T-helper 2 cell treated with Interferon-gamma antibody and Interleukin-4, amounts not matched to agents 5 μg/mL and 100 μg/mL, for 36 hours (primary cell): ENCODE data around the gene TGFBR3.
A peak's percentile ranks its signal among the peaks of the same experiment; 100 is the strongest.

Experiments
- DNase-seq: peaks from one replicate; pipeline ENCODE4 v3.0.0; 2021; ENCODE audit warnings: low spot score
- H3K27ac Mint-ChIP-seq: one replicate; pipeline ENCODE4 v1.8.0; 2021; ENCODE audit warnings: mild to moderate bottlenecking, mixed read lengths
- H3K27me3 Mint-ChIP-seq: one replicate; pipeline ENCODE4 v1.8.0; 2021; ENCODE audit warnings: low read depth, mixed read lengths
- H3K36me3 Mint-ChIP-seq: one replicate; pipeline ENCODE4 v1.8.0; 2021; ENCODE audit warnings: low read depth, mixed read lengths
- H3K4me1 Mint-ChIP-seq: one replicate; pipeline ENCODE4 v1.8.0; 2021; ENCODE audit warnings: low read depth, mixed read lengths
- H3K4me3 Mint-ChIP-seq: one replicate; pipeline ENCODE4 v1.8.0; 2022; ENCODE audit warnings: mild to moderate bottlenecking, moderate library complexity, mixed read lengths
- H3K9me3 Mint-ChIP-seq: one replicate; pipeline ENCODE4 v1.8.0; 2021; ENCODE audit warnings: mixed read lengths

The TGFBR3 gene

DNA sequence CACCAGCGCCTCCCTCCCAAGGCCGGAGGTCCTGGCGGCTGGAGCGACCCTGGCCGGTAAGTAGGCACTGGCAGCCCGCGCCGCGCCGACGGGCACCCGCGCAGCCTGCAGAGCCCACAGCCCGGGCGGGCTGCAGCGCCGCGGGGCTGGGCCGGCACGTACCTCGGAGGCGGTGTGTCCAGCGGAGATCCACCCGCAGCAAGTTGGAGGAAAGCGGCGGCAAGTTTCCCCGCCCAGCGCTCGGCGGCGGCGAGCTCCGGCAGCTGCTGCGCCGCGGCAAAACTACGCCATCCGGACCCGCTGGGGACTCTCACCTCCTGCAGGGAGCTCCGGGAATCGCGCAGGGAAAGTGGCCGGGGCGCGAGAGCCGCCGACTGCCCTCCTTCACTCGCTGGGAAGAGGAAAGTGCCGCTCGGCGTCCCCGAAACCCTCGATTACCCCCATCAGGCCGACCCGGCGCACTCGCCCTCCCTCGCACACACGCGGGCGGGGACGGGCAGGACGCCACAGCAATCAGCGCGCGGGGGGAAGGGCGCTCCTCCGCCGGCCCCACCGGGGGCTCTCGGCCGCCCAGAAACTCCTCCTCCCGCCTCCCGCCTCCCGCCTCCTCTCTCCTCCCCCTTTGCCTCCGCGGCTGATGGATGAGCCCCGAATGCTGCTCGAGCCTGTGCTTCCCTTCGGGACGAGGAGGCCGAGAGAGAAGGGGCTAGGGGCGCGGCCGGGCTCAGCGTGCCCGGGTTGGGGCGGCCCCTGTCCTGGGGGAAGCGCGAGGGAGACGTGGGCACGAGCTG, at the start of gene TGFBR3:
TSS of gene TGFBR3 (minus strand) at position 436 of the 791 bp plus-strand sequence. CDS start 24,620 bp downstream, outside the sequence.
- H3K27ac Mint-ChIP-seq, result peak within 1 kb of the TSS; percentile 76
- H3K4me1 Mint-ChIP-seq, result peaks cover 41% of the 10 kb centered on the region
- DNase-seq, result peak; percentile 75
- peaks cover 2% of the 10 kb centered on the region for H3K36me3 Mint-ChIP-seq
- peaks cover 21% of the 10 kb centered on the region for H3K27me3 Mint-ChIP-seq
- H3K9me3 Mint-ChIP-seq, result no peaks in the 10 kb centered on the region
- H3K4me3 Mint-ChIP-seq, result peak within 1 kb of the TSS; percentile 94

GRCh38 chr1:91929250-91929649, 43.3 kb upstream of the TGFBR3 start:
- H3K27me3 Mint-ChIP-seq, result no peaks in the 10 kb centered on the region
- DNase-seq, result no peak
- H3K9me3 Mint-ChIP-seq, result no peaks in the 10 kb centered on the region
- peaks cover 5% of the 10 kb centered on the region for H3K4me1 Mint-ChIP-seq
- H3K27ac Mint-ChIP-seq, result no peak overlapping the region
- no peaks in the 10 kb centered on the region for H3K36me3 Mint-ChIP-seq
- no peak overlapping the region for H3K4me3 Mint-ChIP-seq

GRCh38 chr1:91928026-91928425, 42.1 kb upstream of the TGFBR3 start:
- H3K9me3 Mint-ChIP-seq, result no peaks in the 10 kb centered on the region
- no peak for DNase-seq
- no peak overlapping the region for H3K4me3 Mint-ChIP-seq
- H3K27ac Mint-ChIP-seq, result no peak overlapping the region
- peaks cover 11% of the 10 kb centered on the region for H3K4me1 Mint-ChIP-seq
- no peaks in the 10 kb centered on the region for H3K27me3 Mint-ChIP-seq
- no peaks in the 10 kb centered on the region for H3K36me3 Mint-ChIP-seq

DNA sequence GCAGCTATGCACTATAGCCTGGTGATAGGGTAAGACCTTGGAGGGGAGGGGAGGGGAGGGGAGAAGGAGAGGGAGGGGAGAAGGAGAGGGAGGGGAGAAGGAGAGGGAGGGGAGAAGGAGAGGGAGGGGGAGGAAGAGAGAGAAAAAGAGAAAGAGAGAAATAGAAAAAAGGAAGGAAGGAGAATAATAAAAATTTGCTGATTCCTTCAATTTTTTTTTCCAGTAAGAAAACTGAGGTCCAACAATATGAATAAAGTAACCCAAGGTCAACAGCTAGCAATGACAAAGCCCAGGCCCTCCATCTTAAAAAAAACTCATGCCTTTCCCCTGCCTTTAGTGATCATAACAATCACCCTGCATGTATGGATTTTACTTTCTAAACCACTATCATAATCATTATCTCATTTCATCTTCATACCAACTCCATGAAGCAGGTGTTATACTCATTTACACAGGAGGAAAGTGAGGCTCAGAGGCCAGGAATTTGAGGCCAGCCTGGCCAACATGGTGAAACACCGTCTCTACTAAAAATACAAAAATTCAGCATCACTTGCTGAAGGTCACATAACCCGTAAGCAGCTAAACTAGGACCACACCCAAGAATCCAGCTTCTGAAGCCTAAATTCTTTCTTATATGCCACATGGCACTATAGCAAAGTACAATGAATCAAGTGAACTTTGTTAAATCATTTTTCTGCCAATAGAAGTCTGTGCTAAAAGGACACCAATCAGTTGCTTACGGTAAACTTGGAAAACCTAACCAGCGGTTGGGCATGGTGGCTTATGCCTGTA, 39.9 kb upstream of the TGFBR3 start:
- no peaks in the 10 kb centered on the region for H3K36me3 Mint-ChIP-seq
- peaks cover 11% of the 10 kb centered on the region for H3K4me1 Mint-ChIP-seq
- H3K9me3 Mint-ChIP-seq, result no peaks in the 10 kb centered on the region
- no peak overlapping the region for H3K4me3 Mint-ChIP-seq
- no peak overlapping the region for H3K27ac Mint-ChIP-seq
- H3K27me3 Mint-ChIP-seq, result peaks cover 4% of the 10 kb centered on the region
- no peak for DNase-seq

GRCh38 chr1:91924146-91924545, 38.2 kb upstream of the TGFBR3 start:
- peaks cover 4% of the 10 kb centered on the region for H3K27me3 Mint-ChIP-seq
- no peaks in the 10 kb centered on the region for H3K9me3 Mint-ChIP-seq
- H3K27ac Mint-ChIP-seq, result no peak overlapping the region
- H3K4me3 Mint-ChIP-seq, result no peak overlapping the region
- no peaks in the 10 kb centered on the region for H3K36me3 Mint-ChIP-seq
- peaks cover 11% of the 10 kb centered on the region for H3K4me1 Mint-ChIP-seq
- DNase-seq, result no peak

- Mint-ChIP-seq H3K4me3 (no peak overlapping the region), H3K36me3 (no peaks in the 10 kb centered on the region), H3K27me3 (peaks cover 4% of the 10 kb centered on the region), H3K27ac (no peak overlapping the region), H3K9me3 (no peaks in the 10 kb centered on the region), H3K4me1 (peaks cover 6% of the 10 kb centered on the region)
- no peak for DNase-seq
Observed at GRCh38 chr1:91919962-91920361, 34.0 kb upstream of the TGFBR3 start.

DNA sequence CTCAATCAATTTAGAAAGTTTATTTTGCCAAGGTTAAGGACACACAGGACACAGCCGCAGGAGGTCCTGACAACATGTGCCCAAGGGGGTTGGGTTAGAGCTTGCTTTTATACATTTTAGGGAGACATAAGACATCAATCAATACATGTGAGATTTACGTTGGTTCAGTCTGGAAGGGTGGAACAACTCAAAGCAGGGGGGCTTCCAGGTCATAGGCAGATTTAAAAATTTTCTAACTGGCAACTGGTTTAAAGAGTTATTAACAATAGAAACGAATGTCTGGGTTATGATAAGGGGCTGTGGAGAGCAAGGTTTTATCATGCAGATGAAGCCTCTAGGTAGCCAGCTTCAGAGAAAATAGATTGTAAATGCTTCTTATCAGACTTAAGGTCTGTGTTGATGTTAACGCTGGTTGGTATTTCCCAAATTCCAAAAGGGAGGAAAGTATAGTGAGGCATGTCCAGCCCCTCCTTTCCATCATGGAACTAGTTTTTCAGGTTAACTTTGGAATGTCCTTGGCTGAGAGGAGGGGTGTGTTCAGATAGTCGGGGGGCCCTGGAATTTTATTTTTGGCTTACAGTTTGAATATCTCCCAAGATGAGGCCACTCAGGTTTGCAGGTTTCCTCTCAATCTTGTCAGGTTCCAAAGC, 31.0 kb upstream of the TGFBR3 start:
- Mint-ChIP-seq H3K9me3 (no peaks in the 10 kb centered on the region), H3K4me1 (no peaks in the 10 kb centered on the region), H3K4me3 (no peak overlapping the region), H3K27ac (no peak overlapping the region), H3K27me3 (peaks cover 6% of the 10 kb centered on the region), H3K36me3 (no peaks in the 10 kb centered on the region)
- DNase-seq, result no peak

DNA sequence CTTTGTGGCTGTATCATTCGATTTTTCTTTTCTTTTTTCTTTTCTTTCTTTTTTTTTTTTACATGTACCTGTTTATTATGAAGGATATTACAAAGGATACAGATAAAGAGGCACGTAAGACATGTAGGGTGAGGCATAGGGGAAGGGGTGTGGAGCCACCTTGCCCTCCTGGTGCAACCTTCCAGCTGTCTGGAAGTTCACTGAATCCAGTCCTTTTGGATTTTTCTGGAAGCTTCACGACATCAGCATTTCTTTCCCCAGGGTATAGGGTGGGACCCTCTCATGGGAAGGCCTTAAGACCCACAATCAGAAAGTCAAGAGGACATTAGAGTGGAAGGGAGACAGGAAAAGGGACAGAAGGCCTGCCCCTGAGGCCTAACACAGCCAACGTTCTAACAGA, 30.1 kb upstream of the TGFBR3 start:
- Mint-ChIP-seq H3K4me3 (no peak overlapping the region), H3K27ac (no peak overlapping the region), H3K9me3 (no peaks in the 10 kb centered on the region), H3K27me3 (peaks cover 7% of the 10 kb centered on the region), H3K4me1 (no peaks in the 10 kb centered on the region), H3K36me3 (no peaks in the 10 kb centered on the region)
- no peak for DNase-seq

- H3K9me3 Mint-ChIP-seq, result no peaks in the 10 kb centered on the region
- H3K4me3 Mint-ChIP-seq, result no peak overlapping the region
- H3K36me3 Mint-ChIP-seq, result no peaks in the 10 kb centered on the region
- H3K27me3 Mint-ChIP-seq, result peaks cover 10% of the 10 kb centered on the region
- no peak for DNase-seq
- no peak overlapping the region for H3K27ac Mint-ChIP-seq
- no peaks in the 10 kb centered on the region for H3K4me1 Mint-ChIP-seq
Observed at GRCh38 chr1:91913018-91913417, 27.1 kb upstream of the TGFBR3 start.

- H3K9me3 Mint-ChIP-seq, result no peaks in the 10 kb centered on the region
- H3K27me3 Mint-ChIP-seq, result peaks cover 10% of the 10 kb centered on the region
- no peak overlapping the region for H3K4me3 Mint-ChIP-seq
- H3K36me3 Mint-ChIP-seq, result no peaks in the 10 kb centered on the region
- H3K27ac Mint-ChIP-seq, result no peak overlapping the region
- H3K4me1 Mint-ChIP-seq, result no peaks in the 10 kb centered on the region
- DNase-seq, result no peak
Observed at GRCh38 chr1:91912266-91912665, 26.3 kb upstream of the TGFBR3 start.

- Mint-ChIP-seq H3K4me3 (no peak overlapping the region), H3K27ac (no peak overlapping the region), H3K27me3 (peaks cover 8% of the 10 kb centered on the region), H3K9me3 (no peaks in the 10 kb centered on the region), H3K4me1 (peaks cover 2% of the 10 kb centered on the region), H3K36me3 (no peaks in the 10 kb centered on the region)
- no peak for DNase-seq
Observed at GRCh38 chr1:91901231-91901630, 15.3 kb upstream of the TGFBR3 start.

GRCh38 chr1:91900562-91900961, 14.6 kb upstream of the TGFBR3 start:
- peaks cover 13% of the 10 kb centered on the region for H3K27me3 Mint-ChIP-seq
- no peak overlapping the region for H3K4me3 Mint-ChIP-seq
- H3K4me1 Mint-ChIP-seq, result peaks cover 8% of the 10 kb centered on the region
- H3K27ac Mint-ChIP-seq, result no peak overlapping the region
- no peaks in the 10 kb centered on the region for H3K36me3 Mint-ChIP-seq
- no peaks in the 10 kb centered on the region for H3K9me3 Mint-ChIP-seq
- no peak for DNase-seq

- Mint-ChIP-seq H3K9me3 (no peaks in the 10 kb centered on the region), H3K27me3 (peaks cover 17% of the 10 kb centered on the region), H3K4me1 (peaks cover 13% of the 10 kb centered on the region), H3K4me3 (no peak overlapping the region), H3K36me3 (no peaks in the 10 kb centered on the region), H3K27ac (no peak overlapping the region)
- DNase-seq, result no peak
Observed at GRCh38 chr1:91897016-91897415, 11.1 kb upstream of the TGFBR3 start.
